ENCODE measurements around the gene PPARG.
"Not testable (repeated sequence)": the region's sequence is repeated elsewhere in the genome, so short reads cannot be mapped to it uniquely, and the experiment has no call there.

The PPARG gene

DNA sequence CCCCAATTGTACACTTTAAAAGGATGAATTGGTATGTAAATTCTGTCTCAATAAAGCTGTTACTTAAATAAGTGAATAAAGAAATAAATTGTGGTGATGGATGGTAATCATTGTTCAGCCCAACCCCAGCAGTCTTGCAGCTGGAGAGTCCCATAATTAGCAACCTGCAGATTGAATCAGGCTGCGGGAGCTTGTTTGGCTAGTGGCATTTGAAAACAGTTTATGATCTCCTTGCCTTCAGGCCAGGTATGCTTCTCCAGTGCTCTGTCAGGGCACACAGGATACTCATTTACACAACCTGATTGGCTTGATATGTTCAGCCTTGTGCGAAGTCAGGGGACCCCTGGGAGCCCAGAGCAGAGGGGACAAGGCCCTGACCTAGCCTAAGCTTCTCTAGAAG is 178.9 kb downstream of the PPARG start:
- Histone ChIP-seq H3K9me3 (ENCODE audit: control insufficient read depth, insufficient read depth, low read length) (no peaks in the 10 kb centered on the region), H3K4me3 (ENCODE audit: low read depth, low read length) (no peak overlapping the region), H3K4me1 (ENCODE audit: control insufficient read depth, insufficient read depth, low read length) (peaks cover 3% of the 10 kb centered on the region; the same call in 1 of the 2 replicates), H3K36me3 (ENCODE audit: control insufficient read depth, insufficient read depth, low read length) (no peaks in the 10 kb centered on the region), H3K27ac (ENCODE audit: low read depth, low read length) (no peak overlapping the region), H3K27me3 (ENCODE audit: control insufficient read depth, insufficient read depth, low read length) (no peaks in the 10 kb centered on the region), H3K9ac (ENCODE audit: low read depth, low read length) (no peak overlapping the region)

DNA sequence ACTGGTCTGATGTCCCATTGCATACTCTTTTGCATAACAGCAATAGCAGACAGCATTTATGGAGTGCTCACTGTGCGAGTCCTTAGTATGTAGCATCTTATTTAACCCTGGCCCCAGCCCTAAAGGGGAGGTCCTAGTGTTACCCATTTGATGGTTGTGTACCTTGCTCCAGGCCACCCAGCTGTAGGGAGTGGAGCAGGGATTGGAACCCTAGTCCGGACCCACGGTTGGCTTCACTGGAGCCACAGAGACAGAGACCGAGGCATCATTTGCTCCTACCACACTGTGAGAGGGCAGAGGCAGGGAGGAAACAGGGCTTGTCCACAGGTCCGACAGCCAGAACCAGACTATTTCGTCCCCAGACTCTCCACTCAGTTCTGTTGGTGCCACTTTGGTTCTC is 179.4 kb downstream of the PPARG start:
- Histone ChIP-seq H3K9ac (ENCODE audit: low read depth, low read length) (no peak overlapping the region), H3K9me3 (ENCODE audit: control insufficient read depth, insufficient read depth, low read length) (no peaks in the 10 kb centered on the region), H3K4me3 (ENCODE audit: low read depth, low read length) (no peak overlapping the region), H3K36me3 (ENCODE audit: control insufficient read depth, insufficient read depth, low read length) (no peaks in the 10 kb centered on the region), H3K4me1 (ENCODE audit: control insufficient read depth, insufficient read depth, low read length) (peaks cover 3% of the 10 kb centered on the region; the same call in 1 of the 2 replicates), H3K27ac (ENCODE audit: low read depth, low read length) (no peak overlapping the region), H3K27me3 (ENCODE audit: control insufficient read depth, insufficient read depth, low read length) (no peaks in the 10 kb centered on the region)

DNA sequence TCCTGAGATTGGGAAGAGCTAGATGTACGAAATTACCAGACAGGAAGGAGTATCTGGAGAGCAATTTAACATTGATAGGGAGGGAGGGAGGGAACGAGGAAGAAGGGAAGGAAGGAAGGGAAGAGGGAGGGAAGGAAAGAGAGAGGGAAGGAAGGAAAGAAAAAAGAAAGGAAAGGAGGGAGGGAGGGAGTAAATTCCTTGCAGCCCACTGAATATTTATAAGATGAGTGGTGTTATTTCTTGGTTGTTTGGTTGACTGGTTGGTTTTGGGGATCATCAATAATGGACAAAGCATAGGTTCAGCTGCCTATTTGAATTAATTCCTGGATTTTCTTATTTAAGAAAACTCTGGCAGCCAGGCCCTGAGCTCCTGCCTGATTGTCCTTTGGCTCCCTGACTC is 179.9 kb downstream of the PPARG start:
- peaks cover 3% of the 10 kb centered on the region; the same call in 1 of the 2 replicates for H3K4me1 ChIP-seq (ENCODE audit: control insufficient read depth, insufficient read depth, low read length)

DNA sequence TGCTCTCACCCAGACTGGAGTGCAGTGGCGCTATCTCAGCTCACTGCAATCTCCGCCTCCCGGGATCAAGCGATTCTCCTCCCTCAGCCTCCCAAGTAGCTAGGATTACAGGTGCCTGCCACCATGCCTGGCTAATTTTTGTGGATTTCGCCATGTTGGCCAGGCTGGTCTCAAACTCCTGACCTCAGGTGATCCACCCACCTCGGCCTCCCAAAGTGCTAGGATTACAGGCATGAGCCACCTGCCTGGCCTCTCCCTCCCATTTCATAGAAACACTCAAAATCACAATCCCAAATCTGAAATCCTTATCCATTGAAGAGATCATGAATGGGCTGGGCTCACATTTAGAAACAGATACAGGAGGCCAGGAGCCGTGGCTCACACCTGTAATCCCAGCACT is 180.4 kb downstream of the PPARG start:
- H3K4me1 ChIP-seq (ENCODE audit: control insufficient read depth, insufficient read depth, low read length); H3K36me3 ChIP-seq (ENCODE audit: control insufficient read depth, insufficient read depth, low read length); H3K9me3 ChIP-seq (ENCODE audit: control insufficient read depth, insufficient read depth, low read length); H3K27ac ChIP-seq (ENCODE audit: low read depth, low read length); H3K27me3 ChIP-seq (ENCODE audit: control insufficient read depth, insufficient read depth, low read length); H3K4me3 ChIP-seq (ENCODE audit: low read depth, low read length); H3K9ac ChIP-seq (ENCODE audit: low read depth, low read length): not testable (repeated sequence)

More for the DNA sequence above, 179.9 kb downstream of the PPARG start:
- H3K27ac ChIP-seq (ENCODE audit: low read depth, low read length), result no peak overlapping the region
- no peaks in the 10 kb centered on the region for H3K27me3 ChIP-seq (ENCODE audit: control insufficient read depth, insufficient read depth, low read length)
- H3K36me3 ChIP-seq (ENCODE audit: control insufficient read depth, insufficient read depth, low read length), result no peaks in the 10 kb centered on the region
- H3K4me3 ChIP-seq (ENCODE audit: low read depth, low read length), result no peak overlapping the region
- no peaks in the 10 kb centered on the region for H3K9me3 ChIP-seq (ENCODE audit: control insufficient read depth, insufficient read depth, low read length)
- no peak overlapping the region for H3K9ac ChIP-seq (ENCODE audit: low read depth, low read length)

- H3K9me3 ChIP-seq (ENCODE audit: control insufficient read depth, insufficient read depth, low read length), result no peaks in the 10 kb centered on the region
- peaks cover 3% of the 10 kb centered on the region; the same call in 1 of the 2 replicates for H3K4me1 ChIP-seq (ENCODE audit: control insufficient read depth, insufficient read depth, low read length)
These were observed 181.2 kb downstream of the PPARG start for GRCh38 chr3:12470111-12470510.

DNA sequence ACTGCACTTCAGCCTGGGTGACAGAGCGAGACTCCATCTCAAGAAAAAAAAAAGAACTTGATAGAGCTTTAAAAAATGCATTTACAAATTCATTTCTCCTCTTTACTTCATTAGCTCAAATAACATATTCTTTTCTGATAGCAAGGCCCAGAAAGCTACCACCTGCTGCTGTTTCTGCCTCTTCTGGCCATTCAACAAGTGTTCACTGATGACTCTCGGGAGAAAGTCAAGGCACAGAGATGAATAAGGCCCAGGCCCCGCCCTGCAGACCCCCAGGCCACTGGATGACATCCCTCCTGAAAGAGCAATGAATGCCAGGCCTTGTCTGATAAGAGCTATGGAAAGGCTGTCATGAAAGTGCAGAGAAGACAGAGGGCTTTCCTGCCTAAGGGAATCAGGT is 181.8 kb downstream of the PPARG start:
- Histone ChIP-seq H3K9ac (ENCODE audit: low read depth, low read length) (no peak overlapping the region), H3K27me3 (ENCODE audit: control insufficient read depth, insufficient read depth, low read length) (no peaks in the 10 kb centered on the region), H3K9me3 (ENCODE audit: control insufficient read depth, insufficient read depth, low read length) (no peaks in the 10 kb centered on the region), H3K27ac (ENCODE audit: low read depth, low read length) (no peak overlapping the region), H3K4me1 (ENCODE audit: control insufficient read depth, insufficient read depth, low read length) (peaks cover 3% of the 10 kb centered on the region; the same call in 1 of the 2 replicates), H3K4me3 (ENCODE audit: low read depth, low read length) (no peak overlapping the region), H3K36me3 (ENCODE audit: control insufficient read depth, insufficient read depth, low read length) (no peaks in the 10 kb centered on the region)

More at GRCh38 chr3:12470111-12470510, 181.2 kb downstream of the PPARG start:
- Histone ChIP-seq H3K36me3 (ENCODE audit: control insufficient read depth, insufficient read depth, low read length) (no peaks in the 10 kb centered on the region), H3K27me3 (ENCODE audit: control insufficient read depth, insufficient read depth, low read length) (no peaks in the 10 kb centered on the region), H3K9ac (ENCODE audit: low read depth, low read length) (no peak overlapping the region), H3K27ac (ENCODE audit: low read depth, low read length) (no peak overlapping the region), H3K4me3 (ENCODE audit: low read depth, low read length) (no peak overlapping the region)

DNA sequence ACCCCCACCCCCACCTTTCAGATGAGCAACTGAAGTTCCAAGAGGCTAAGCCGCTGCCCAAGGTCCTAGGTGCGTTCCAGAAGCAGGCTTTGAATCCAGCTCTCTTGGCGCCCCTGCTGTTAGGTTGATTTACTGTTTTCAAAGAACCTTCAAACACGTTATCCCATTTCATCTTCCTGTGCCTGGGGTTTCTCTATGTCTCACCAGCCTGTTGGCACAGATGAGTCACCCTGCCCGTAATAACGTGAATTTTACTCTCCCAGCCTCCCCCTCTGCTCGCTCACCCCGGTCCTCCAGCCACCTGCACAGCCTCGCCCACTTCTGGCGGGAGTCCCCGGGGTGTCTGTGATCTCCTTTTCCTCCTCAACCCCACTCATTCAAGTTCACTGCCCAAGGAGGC is 182.4 kb downstream of the PPARG start:
- Histone ChIP-seq H3K27me3 (ENCODE audit: control insufficient read depth, insufficient read depth, low read length) (no peaks in the 10 kb centered on the region), H3K27ac (ENCODE audit: low read depth, low read length) (no peak overlapping the region), H3K9ac (ENCODE audit: low read depth, low read length) (no peak overlapping the region), H3K4me1 (ENCODE audit: control insufficient read depth, insufficient read depth, low read length) (peaks cover 3% of the 10 kb centered on the region; the same call in 1 of the 2 replicates), H3K36me3 (ENCODE audit: control insufficient read depth, insufficient read depth, low read length) (no peaks in the 10 kb centered on the region), H3K4me3 (ENCODE audit: low read depth, low read length) (no peak overlapping the region), H3K9me3 (ENCODE audit: control insufficient read depth, insufficient read depth, low read length) (no peaks in the 10 kb centered on the region)

DNA sequence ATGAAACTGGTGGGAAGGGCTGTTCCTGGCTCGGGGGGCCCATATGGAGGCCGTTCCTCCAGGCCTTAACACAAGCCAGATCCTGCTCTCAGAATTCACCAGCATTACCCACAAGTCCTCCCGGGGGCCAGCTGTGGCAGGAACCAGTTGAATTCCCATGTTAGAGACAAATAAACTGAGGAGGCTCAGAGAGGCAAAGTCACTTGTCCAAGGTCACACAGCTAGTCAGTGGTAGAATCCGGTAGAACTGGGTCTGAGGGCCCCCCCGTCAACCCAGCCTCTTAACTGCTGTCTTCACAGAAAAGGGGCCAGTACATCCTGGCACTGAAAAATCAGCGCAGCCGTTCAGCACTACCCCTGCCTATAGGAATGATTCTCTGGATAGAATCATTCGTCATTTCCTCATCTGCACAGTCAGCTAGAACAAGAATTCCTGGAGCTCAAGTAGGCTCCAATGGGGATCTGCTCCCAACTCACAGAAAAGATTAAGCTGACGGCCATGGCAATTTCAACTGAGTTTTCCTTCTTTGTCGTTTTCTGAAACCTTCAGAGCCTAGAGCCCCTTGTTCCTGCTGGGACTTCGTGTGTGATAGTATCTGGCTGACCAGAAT is 183.2 kb downstream of the PPARG start:
- H3K4me3 ChIP-seq (ENCODE audit: low read depth, low read length), result no peak overlapping the region
- H3K4me1 ChIP-seq (ENCODE audit: control insufficient read depth, insufficient read depth, low read length), result peaks cover 3% of the 10 kb centered on the region; the same call in 1 of the 2 replicates
- H3K27me3 ChIP-seq (ENCODE audit: control insufficient read depth, insufficient read depth, low read length), result no peaks in the 10 kb centered on the region
- H3K9me3 ChIP-seq (ENCODE audit: control insufficient read depth, insufficient read depth, low read length), result no peaks in the 10 kb centered on the region
- H3K9ac ChIP-seq (ENCODE audit: low read depth, low read length), result no peak overlapping the region
- H3K27ac ChIP-seq (ENCODE audit: low read depth, low read length), result no peak overlapping the region
- no peaks in the 10 kb centered on the region for H3K36me3 ChIP-seq (ENCODE audit: control insufficient read depth, insufficient read depth, low read length)

GRCh38 chr3:12472796-12473195 is 183.9 kb downstream of the PPARG start:
- Histone ChIP-seq H3K27me3 (ENCODE audit: control insufficient read depth, insufficient read depth, low read length) (no peaks in the 10 kb centered on the region), H3K36me3 (ENCODE audit: control insufficient read depth, insufficient read depth, low read length) (no peaks in the 10 kb centered on the region), H3K4me1 (ENCODE audit: control insufficient read depth, insufficient read depth, low read length) (peaks cover 3% of the 10 kb centered on the region; the same call in 1 of the 2 replicates), H3K27ac (ENCODE audit: low read depth, low read length) (no peak overlapping the region), H3K4me3 (ENCODE audit: low read depth, low read length) (no peak overlapping the region), H3K9ac (ENCODE audit: low read depth, low read length) (no peak overlapping the region), H3K9me3 (ENCODE audit: control insufficient read depth, insufficient read depth, low read length) (no peaks in the 10 kb centered on the region)

DNA sequence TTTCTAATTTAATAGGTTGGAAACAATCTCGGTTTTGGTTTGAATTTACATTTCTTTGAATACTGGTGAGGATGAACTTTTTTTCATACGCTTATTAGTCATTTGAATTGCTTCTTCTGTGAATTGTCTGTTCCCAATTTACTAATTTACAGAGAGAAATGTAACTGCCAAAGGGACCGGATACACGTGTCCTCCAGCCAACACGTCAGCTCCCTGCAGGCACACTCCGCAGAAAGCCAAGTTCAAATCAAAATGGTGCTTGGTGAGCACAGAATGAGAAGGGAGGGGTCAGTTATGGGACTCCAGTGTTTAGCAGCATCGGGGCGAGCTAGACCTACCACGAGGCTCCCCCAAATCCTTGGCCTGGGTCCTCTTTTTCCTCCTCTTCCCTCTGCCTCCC is 184.6 kb downstream of the PPARG start:
- Histone ChIP-seq H3K4me1 (ENCODE audit: control insufficient read depth, insufficient read depth, low read length) (peaks cover 3% of the 10 kb centered on the region; the same call in 1 of the 2 replicates), H3K9me3 (ENCODE audit: control insufficient read depth, insufficient read depth, low read length) (no peaks in the 10 kb centered on the region), H3K9ac (ENCODE audit: low read depth, low read length) (no peak overlapping the region), H3K27me3 (ENCODE audit: control insufficient read depth, insufficient read depth, low read length) (no peaks in the 10 kb centered on the region), H3K27ac (ENCODE audit: low read depth, low read length) (no peak overlapping the region), H3K4me3 (ENCODE audit: low read depth, low read length) (no peak overlapping the region), H3K36me3 (ENCODE audit: control insufficient read depth, insufficient read depth, low read length) (no peaks in the 10 kb centered on the region)

DNA sequence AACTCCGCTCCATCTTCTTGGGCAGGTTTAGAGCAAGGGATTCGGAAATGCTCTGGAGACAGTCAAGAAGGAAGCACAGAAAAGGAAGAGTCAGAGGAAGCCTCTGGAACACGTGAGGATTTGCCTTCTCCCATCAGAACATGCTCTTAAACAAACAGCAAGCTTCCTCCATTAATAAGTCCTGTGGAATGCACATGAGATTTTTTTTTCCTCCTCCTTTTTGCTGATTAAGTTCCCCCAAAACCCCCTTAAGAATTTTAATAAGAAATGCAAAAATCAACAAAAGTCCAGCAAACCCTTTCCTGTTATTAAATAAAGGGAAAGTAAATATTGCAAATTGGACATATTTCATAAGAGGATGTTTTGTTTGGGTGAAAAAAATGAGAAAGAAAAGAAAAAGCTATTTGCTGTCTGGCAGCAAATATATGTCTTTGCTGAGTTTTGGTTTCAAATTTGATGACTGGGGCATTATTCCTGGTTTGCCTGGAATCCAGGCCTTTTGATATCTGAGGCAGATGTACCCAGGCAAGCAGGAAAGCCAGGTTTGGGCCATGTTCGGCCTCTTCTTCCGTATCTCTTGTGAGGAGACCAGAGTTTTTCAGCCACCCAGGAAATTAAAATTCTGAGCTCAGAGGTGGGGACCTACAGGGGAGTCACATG is 187.5 kb downstream of the PPARG start:
- Histone ChIP-seq H3K36me3 (ENCODE audit: control insufficient read depth, insufficient read depth, low read length) (no peaks in the 10 kb centered on the region), H3K9ac (ENCODE audit: low read depth, low read length) (no peak overlapping the region), H3K4me3 (ENCODE audit: low read depth, low read length) (no peak overlapping the region), H3K27me3 (ENCODE audit: control insufficient read depth, insufficient read depth, low read length) (no peaks in the 10 kb centered on the region), H3K9me3 (ENCODE audit: control insufficient read depth, insufficient read depth, low read length) (no peaks in the 10 kb centered on the region), H3K27ac (ENCODE audit: low read depth, low read length) (no peak overlapping the region), H3K4me1 (ENCODE audit: control insufficient read depth, insufficient read depth, low read length) (peaks cover 1% of the 10 kb centered on the region; the same call in 1 of the 2 replicates)

Measured in HUES48 (cell line).